Neural progenitor cell (in vitro differentiated cells): ENCODE data around the gene G3BP2.

Source experiments
- CTCF ChIP-seq: fragments of 200-600 bp; sonication (generic); IDR thresholded peaks from 2 replicates; pipeline ENCODE4 v1.5.1; 2017; ENCODE audit warnings: antibody characterized with exemption, mild to moderate bottlenecking
- EZH2 ChIP-seq: fragments of 200-600 bp; sonication (generic); IDR thresholded peaks from 2 replicates; pipeline ENCODE4 v1.6.1; 2017; ENCODE audit warnings: antibody characterized with exemption, mild to moderate bottlenecking, moderate library complexity

- TF ChIP-seq CTCF (no peak), EZH2 (no peak)
Observed at GRCh38 chr4:75686346-75686745, 13.1 kb upstream of the G3BP2 start.
